ENCODE measurements around the gene TMPRSS11D. TPM values are rescaled to one million over a fixed set of nuclear protein-coding genes. Genes with fewer than 3 reads are reported as not detected.

Gene TMPRSS11D
- total RNA-seq, 1 experiment from 2014 or later: not detected

DNA sequence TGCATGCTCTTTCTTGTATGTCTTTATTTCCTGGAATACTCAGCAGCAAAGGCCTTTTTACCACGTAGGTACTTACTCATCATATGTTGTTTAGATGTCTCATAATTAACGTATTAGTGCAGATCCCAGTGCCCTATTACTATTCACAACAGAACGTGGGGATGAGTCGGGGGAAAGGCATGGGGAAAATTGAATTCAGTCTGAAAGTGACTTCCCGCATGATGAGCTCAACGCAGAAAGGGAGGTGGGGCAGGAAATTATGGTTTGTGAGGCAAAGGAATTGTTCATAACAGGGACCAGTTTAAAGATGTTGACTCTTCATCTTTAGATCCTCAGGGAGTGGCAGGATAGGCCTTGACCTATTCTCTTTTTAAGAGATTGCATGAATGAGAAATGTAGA, 2.0 kb upstream of the TMPRSS11D start:
- no peaks in the 10 kb centered on the region for H3K79me2 ChIP-seq (ENCODE audit: low read length)
- peaks cover 4% of the 10 kb centered on the region for H3F3A ChIP-seq (ENCODE audit: low read length, unreplicated experiment)
- H3K9me3 ChIP-seq (ENCODE audit: low read length): no peaks in the 10 kb centered on the region
- CTCF ChIA-PET: interaction anchor here (0.7 to 0.9 kb wide), 2 partner anchors 24 to 25 kb away, joined by 3 to 5 read pairs; no protein-coding TSS in a partner anchor
- peak overlapping the region; percentile 95 for H3K27ac ChIP-seq (ENCODE audit: low read length)
- intact Hi-C loops (cut with micrococcal nuclease): loop anchor here (1.0 kb wide), 1 partner anchor 184 kb away; the partner anchor contains the start of gene UBA6
- H3K27me3 ChIP-seq (ENCODE audit: low read length): no peaks in the 10 kb centered on the region
- H2AFZ ChIP-seq (ENCODE audit: low read length): peak overlapping the region; percentile 53
- peaks cover 24% of the 10 kb centered on the region for H3K4me1 ChIP-seq (ENCODE audit: insufficient read depth, low read length)
- BruUV-seq (replicated peaks): no TSS peak
- no peaks in the 10 kb centered on the region for H4K20me1 ChIP-seq (ENCODE audit: low read length)
- POLR2A ChIA-PET (ENCODE audit: unreplicated experiment): interaction anchor here (0.6 to 1.0 kb wide), 2 partner anchors 23 to 168 kb away, joined by 4 to 5 read pairs; no protein-coding TSS in a partner anchor
- H3K4me2 ChIP-seq (ENCODE audit: low read length): peak overlapping the region; percentile 66
- no peaks in the 10 kb centered on the region for H3K36me3 ChIP-seq (ENCODE audit: low read depth, low read length)
- DNase-seq: peak; percentile 94
- no peak for TF ChIP-seq EZH2 (IDR thresholded peaks at IDR 0.05; ENCODE audit: low read length, unreplicated experiment)
- no peaks in the 10 kb centered on the region for H3K9me2 ChIP-seq (replicated peaks; ENCODE audit: low read length)
- H3K9ac ChIP-seq (ENCODE audit: low read length): peak overlapping the region; percentile 63
- peak; percentile 91 for ATAC-seq
- H3K4me3 ChIP-seq (ENCODE audit: low read length): peak overlapping the region; percentile 45; the same call in 1 of the 2 replicates

DNA sequence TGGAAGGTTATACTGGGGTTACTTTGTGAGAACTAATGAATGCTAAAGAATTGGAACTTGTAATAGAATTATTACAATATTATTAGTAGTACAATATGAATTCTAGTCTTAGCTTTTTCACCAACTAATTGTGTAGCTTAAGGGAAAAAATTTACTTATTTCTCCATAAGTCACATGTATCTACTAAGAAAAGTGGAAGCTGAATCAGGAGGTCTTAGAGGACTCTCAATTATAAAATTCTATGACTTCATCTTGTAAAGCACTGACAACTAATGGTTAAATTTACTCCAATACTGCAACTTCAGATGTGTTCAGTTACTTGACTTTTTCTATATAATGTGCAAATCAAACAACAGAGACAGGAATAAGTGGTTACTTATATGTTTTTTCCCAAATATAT, 899 bp upstream of the TMPRSS11D start:
- Histone ChIP-seq H3K79me2 (ENCODE audit: low read length) (no peaks in the 10 kb centered on the region), H3K4me2 (ENCODE audit: low read length) (no peak overlapping the region), H3K4me3 (ENCODE audit: low read length) (no peak overlapping the region), H3F3A (ENCODE audit: low read length, unreplicated experiment) (peaks cover 4% of the 10 kb centered on the region), H4K20me1 (ENCODE audit: low read length) (no peaks in the 10 kb centered on the region), H3K9me2 (replicated peaks; ENCODE audit: low read length) (no peaks in the 10 kb centered on the region), H2AFZ (ENCODE audit: low read length) (no peak overlapping the region), H3K9me3 (ENCODE audit: low read length) (no peaks in the 10 kb centered on the region), H3K4me1 (ENCODE audit: insufficient read depth, low read length) (peaks cover 24% of the 10 kb centered on the region), H3K9ac (ENCODE audit: low read length) (no peak overlapping the region), H3K27ac (ENCODE audit: low read length) (no peak overlapping the region), H3K27me3 (ENCODE audit: low read length) (no peaks in the 10 kb centered on the region), H3K36me3 (ENCODE audit: low read depth, low read length) (no peaks in the 10 kb centered on the region)
- intact Hi-C loops (cut with micrococcal nuclease): no loop called here
- BruUV-seq (replicated peaks): no TSS peak
- no peak for ATAC-seq
- no peak for DNase-seq
- CTCF ChIA-PET: no interaction called here
- POLR2A ChIA-PET (ENCODE audit: unreplicated experiment): no interaction called here
- TF ChIP-seq, protein P1, sequence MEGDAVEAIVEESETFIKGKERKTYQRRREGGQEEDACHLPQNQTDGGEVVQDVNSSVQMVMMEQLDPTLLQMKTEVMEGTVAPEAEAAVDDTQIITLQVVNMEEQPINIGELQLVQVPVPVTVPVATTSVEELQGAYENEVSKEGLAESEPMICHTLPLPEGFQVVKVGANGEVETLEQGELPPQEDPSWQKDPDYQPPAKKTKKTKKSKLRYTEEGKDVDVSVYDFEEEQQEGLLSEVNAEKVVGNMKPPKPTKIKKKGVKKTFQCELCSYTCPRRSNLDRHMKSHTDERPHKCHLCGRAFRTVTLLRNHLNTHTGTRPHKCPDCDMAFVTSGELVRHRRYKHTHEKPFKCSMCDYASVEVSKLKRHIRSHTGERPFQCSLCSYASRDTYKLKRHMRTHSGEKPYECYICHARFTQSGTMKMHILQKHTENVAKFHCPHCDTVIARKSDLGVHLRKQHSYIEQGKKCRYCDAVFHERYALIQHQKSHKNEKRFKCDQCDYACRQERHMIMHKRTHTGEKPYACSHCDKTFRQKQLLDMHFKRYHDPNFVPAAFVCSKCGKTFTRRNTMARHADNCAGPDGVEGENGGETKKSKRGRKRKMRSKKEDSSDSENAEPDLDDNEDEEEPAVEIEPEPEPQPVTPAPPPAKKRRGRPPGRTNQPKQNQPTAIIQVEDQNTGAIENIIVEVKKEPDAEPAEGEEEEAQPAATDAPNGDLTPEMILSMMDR (conservative IDR thresholded peaks at IDR 0.05; ENCODE audit: low read depth, low read length): no peak
- TF ChIP-seq EZH2phosphoT487 (IDR thresholded peaks at IDR 0.05; ENCODE audit: borderline replicate concordance, low read length): no peak
- TF ChIP-seq EZH2 (IDR thresholded peaks at IDR 0.05; ENCODE audit: low read length, unreplicated experiment): no peak

DNA sequence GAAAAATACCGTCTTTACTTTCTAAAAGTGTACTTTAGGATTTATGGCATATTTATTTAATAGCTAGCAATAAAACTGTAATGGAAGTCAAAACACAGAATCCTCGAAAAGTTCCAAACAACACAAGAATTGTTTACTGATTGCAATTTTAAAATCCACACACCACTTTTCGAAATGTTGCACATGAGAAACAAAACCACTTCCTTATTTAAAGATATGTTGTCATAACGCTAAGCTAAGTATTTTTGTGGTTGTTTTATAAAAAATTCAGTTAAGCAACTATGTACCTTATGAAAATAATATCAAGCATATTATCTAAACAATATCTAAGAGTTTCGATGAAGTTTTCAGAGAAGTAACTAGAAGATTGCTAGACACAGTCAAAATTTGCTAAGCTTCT, 344 bp downstream of the TMPRSS11D start:
- H3K4me2 ChIP-seq (ENCODE audit: low read length): no peak overlapping the region
- no peaks in the 10 kb centered on the region for H3K36me3 ChIP-seq (ENCODE audit: low read depth, low read length)
- intact Hi-C loops (cut with micrococcal nuclease): no loop called here
- ATAC-seq (no peak), DNase-seq (no peak)
- no peak overlapping the region for H3K9ac ChIP-seq (ENCODE audit: low read length)
- TF ChIP-seq, protein P1 (conservative IDR thresholded peaks at IDR 0.05; ENCODE audit: low read depth, low read length): no peak
- TF ChIP-seq EZH2 (IDR thresholded peaks at IDR 0.05; ENCODE audit: low read length, unreplicated experiment) (no peak), EZH2phosphoT487 (IDR thresholded peaks at IDR 0.05; ENCODE audit: borderline replicate concordance, low read length) (no peak)
- peaks cover 4% of the 10 kb centered on the region for H3F3A ChIP-seq (ENCODE audit: low read length, unreplicated experiment)
- H4K20me1 ChIP-seq (ENCODE audit: low read length): no peaks in the 10 kb centered on the region
- peaks cover 24% of the 10 kb centered on the region for H3K4me1 ChIP-seq (ENCODE audit: insufficient read depth, low read length)
- H3K27me3 ChIP-seq (ENCODE audit: low read length): no peaks in the 10 kb centered on the region
- no peaks in the 10 kb centered on the region for H3K9me2 ChIP-seq (replicated peaks; ENCODE audit: low read length)
- H2AFZ ChIP-seq (ENCODE audit: low read length): no peak overlapping the region
- H3K27ac ChIP-seq (ENCODE audit: low read length): no peak overlapping the region
- CTCF ChIA-PET: no interaction called here
- POLR2A ChIA-PET (ENCODE audit: unreplicated experiment): interaction anchor here (0.6 kb wide), 1 partner anchor 15 kb away, joined by 3 read pairs; no protein-coding TSS in a partner anchor
- no TSS peak for BruUV-seq (replicated peaks)
- no peak overlapping the region for H3K4me3 ChIP-seq (ENCODE audit: low read length)
- no peaks in the 10 kb centered on the region for H3K9me3 ChIP-seq (ENCODE audit: low read length)
- H3K79me2 ChIP-seq (ENCODE audit: low read length): no peaks in the 10 kb centered on the region
